Keratinocyte (primary cell): Measurements from ENCODE around the gene LDB2. TPM values are rescaled to one million over a fixed set of nuclear protein-coding genes. Genes with fewer than 3 reads are reported as not detected.

Experiments used
- DNase-seq: peaks from one replicate; pipeline ENCODE4 v3.0.0-alpha.2; 2011; ENCODE audit warnings: low read depth, missing footprints, low spot score
- FAIRE-seq: peaks from 2 replicates; lab custom pipeline; 2011; peaks lifted over from hg19 to GRCh38; lab: Jason Lieb, UNC
- H2AFZ ChIP-seq: 2 replicates; pipeline ENCODE4 v1.6.0; 2012; ENCODE audit warnings: low read length, control low read depth, inconsistent platforms; ENCODE audit not compliant: control insufficient read depth
- H3K27ac ChIP-seq: 2 replicates; pipeline ENCODE4 v1.5.1; 2011; ENCODE audit warnings: low read length; ENCODE audit not compliant: control insufficient read depth, insufficient read depth
- H3K27me3 ChIP-seq: 3 replicates; pipeline ENCODE4 v1.6.0; 2011; ENCODE audit warnings: low read length; ENCODE audit not compliant: control insufficient read depth, insufficient read depth; ENCODE audit errors: extremely low read depth
- H3K36me3 ChIP-seq, 2 experiments: 2 replicates in 1 of 2; 3 replicates in 1 of 2; pipeline ENCODE4 v1.5.1; 2011; ENCODE audit warnings: low read length in 2 of 2, mild to moderate bottlenecking in 1 of 2; ENCODE audit not compliant: control insufficient read depth in 2 of 2, insufficient read depth in 2 of 2; ENCODE audit errors: extremely low read depth in 1 of 2
- H3K4me1 ChIP-seq: 3 replicates; pipeline ENCODE4 v1.5.1; 2011; ENCODE audit warnings: low read length; ENCODE audit not compliant: control insufficient read depth, insufficient read depth; ENCODE audit errors: extremely low read depth
- H3K4me2 ChIP-seq: 3 replicates; pipeline ENCODE4 v1.6.0; 2011; ENCODE audit warnings: low read depth, low read length; ENCODE audit not compliant: control insufficient read depth, insufficient read depth; ENCODE audit errors: extremely low read depth
- H3K4me3 ChIP-seq, 3 experiments: fragments of 200-600 bp in 1 of 3; sonication (generic) in 1 of 3; 2 replicates in 2 of 3; 3 replicates in 1 of 3; pipeline ENCODE4 v1.5.1; 2011 to 2016; ENCODE audit warnings: low read length in 3 of 3, mild to moderate bottlenecking in 3 of 3, control low read depth in 2 of 3, inconsistent platforms in 1 of 3, low read depth in 1 of 3, mixed read lengths in 1 of 3, mixed run types in 1 of 3, moderate library complexity in 1 of 3; ENCODE audit not compliant: control insufficient read depth in 2 of 3, insufficient read depth in 2 of 3; ENCODE audit errors: extremely low read depth in 1 of 3
- H3K79me2 ChIP-seq: 2 replicates; pipeline ENCODE4 v1.6.0; 2012; ENCODE audit warnings: low read length; ENCODE audit not compliant: control insufficient read depth, insufficient read depth
- H3K9ac ChIP-seq: 3 replicates; pipeline ENCODE4 v1.6.0; 2011; ENCODE audit warnings: low read length; ENCODE audit not compliant: control insufficient read depth, insufficient read depth; ENCODE audit errors: extremely low read depth
- H3K9me1 ChIP-seq: 3 replicates; pipeline ENCODE4 v1.6.0; 2011; ENCODE audit warnings: low read length; ENCODE audit not compliant: control insufficient read depth, insufficient read depth; ENCODE audit errors: extremely low read depth
- H3K9me3 ChIP-seq: 2 replicates; pipeline ENCODE4 v1.5.1; 2012; ENCODE audit warnings: low read depth, low read length; ENCODE audit not compliant: control insufficient read depth
- H4K20me1 ChIP-seq: 3 replicates; pipeline ENCODE4 v1.6.0; 2011; ENCODE audit warnings: low read length; ENCODE audit not compliant: control insufficient read depth, insufficient read depth; ENCODE audit errors: extremely low read depth
- EZH2 ChIP-seq: IDR thresholded peaks from one replicate; pipeline ENCODE4 v1.6.1; 2012; ENCODE audit warnings: inconsistent platforms, mild to moderate bottlenecking, low read length, moderate library complexity
- dilution Hi-C: fragments of 300-500 bp; cut with MboI; formaldehyde crosslinking; loops from one replicate; pipeline ENCODE4 v1.7.0; 2020; ENCODE audit warnings: low sequenced_read_pairs; ENCODE audit not compliant: extremely low pct_ligation_motif_present
- polyA plus RNA-seq, 5 experiments: library from polyadenylated mRNA; depleted of rRNA in 3 of 5; stranded (reverse) in 3 of 5; stranded (forward) in 1 of 5; unstranded in 1 of 5; fragments of >200 nt; gene quantifications; 1 replicate in 1 of 5; 2 replicates in 3 of 5; 3 replicates in 1 of 5; pipeline versions ENCODE4 v1.2.1 to v1.2.3, GENCODE V29; 2011 to 2012; ENCODE audit warnings: missing spikeins in 2 of 5, low read depth in 1 of 5, low replicate concordance in 1 of 5
- TF ChIP-seq, protein P1 (sequence below), 3 experiments: IDR thresholded peaks in 1 of 3; conservative IDR thresholded peaks in 1 of 3; optimal IDR thresholded peaks in 1 of 3; 2 replicates in 2 of 3; 3 replicates in 1 of 3; pipeline versions ENCODE3 to v1.5.1; 2011; ENCODE audit warnings: low read length in 3 of 3, mild to moderate bottlenecking in 3 of 3, moderate library complexity in 2 of 3, control low read depth in 1 of 3, inconsistent platforms in 1 of 3; ENCODE audit not compliant: insufficient read depth in 2 of 3; ENCODE audit errors: extremely low read depth in 1 of 3

The LDB2 gene
- polyA plus RNA-seq, 1 donor (not counting 4 experiments of a cell fraction or from before 2014, with no cell fraction given): not detected

DNA sequence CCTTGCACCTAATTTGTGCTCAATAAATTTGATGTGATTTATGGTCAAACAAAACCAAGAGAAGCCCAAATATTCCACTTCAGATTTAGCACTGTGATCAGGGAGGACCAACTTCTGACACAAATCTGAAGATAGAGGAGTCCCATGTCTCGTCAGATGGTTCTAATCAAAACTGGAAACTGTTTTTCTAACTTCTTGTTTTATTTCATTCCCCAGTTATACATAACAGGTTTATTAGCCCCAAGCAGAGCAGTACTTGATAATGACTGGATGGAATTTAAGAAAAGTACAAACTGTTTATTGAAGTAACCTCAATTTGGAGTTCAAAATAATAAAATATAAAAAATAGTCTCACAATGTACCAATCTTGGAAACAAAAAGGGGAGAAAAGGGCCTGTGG lies 310.3 kb downstream of the LDB2 start:
- dilution Hi-C loops: no loop called here
- Histone ChIP-seq H2AFZ (no peak overlapping the region), H3K9me3 (peaks cover 5% of the 10 kb centered on the region), H3K36me3 (no peaks in the 10 kb centered on the region), H3K27ac (no peak overlapping the region), H3K4me2 (no peak overlapping the region), H3K4me1 (no peaks in the 10 kb centered on the region), H4K20me1 (no peaks in the 10 kb centered on the region), H3K9ac (no peak overlapping the region), H3K79me2 (no peaks in the 10 kb centered on the region), H3K27me3 (no peaks in the 10 kb centered on the region), H3K9me1 (no peaks in the 10 kb centered on the region), H3K4me3 (no peak overlapping the region)
- TF ChIP-seq, protein P1, sequence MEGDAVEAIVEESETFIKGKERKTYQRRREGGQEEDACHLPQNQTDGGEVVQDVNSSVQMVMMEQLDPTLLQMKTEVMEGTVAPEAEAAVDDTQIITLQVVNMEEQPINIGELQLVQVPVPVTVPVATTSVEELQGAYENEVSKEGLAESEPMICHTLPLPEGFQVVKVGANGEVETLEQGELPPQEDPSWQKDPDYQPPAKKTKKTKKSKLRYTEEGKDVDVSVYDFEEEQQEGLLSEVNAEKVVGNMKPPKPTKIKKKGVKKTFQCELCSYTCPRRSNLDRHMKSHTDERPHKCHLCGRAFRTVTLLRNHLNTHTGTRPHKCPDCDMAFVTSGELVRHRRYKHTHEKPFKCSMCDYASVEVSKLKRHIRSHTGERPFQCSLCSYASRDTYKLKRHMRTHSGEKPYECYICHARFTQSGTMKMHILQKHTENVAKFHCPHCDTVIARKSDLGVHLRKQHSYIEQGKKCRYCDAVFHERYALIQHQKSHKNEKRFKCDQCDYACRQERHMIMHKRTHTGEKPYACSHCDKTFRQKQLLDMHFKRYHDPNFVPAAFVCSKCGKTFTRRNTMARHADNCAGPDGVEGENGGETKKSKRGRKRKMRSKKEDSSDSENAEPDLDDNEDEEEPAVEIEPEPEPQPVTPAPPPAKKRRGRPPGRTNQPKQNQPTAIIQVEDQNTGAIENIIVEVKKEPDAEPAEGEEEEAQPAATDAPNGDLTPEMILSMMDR (optimal IDR thresholded peaks at IDR 0.05 in 1 of 3, IDR thresholded peaks at IDR 0.05 in 1 of 3, conservative IDR thresholded peaks at IDR 0.05 in 1 of 3; ENCODE audit: extremely low read depth in 1 of 3, insufficient read depth in 2 of 3, low read length in 3 of 3): no peak
- no peak for TF ChIP-seq EZH2
- FAIRE-seq (no peak), DNase-seq (no peak)

DNA sequence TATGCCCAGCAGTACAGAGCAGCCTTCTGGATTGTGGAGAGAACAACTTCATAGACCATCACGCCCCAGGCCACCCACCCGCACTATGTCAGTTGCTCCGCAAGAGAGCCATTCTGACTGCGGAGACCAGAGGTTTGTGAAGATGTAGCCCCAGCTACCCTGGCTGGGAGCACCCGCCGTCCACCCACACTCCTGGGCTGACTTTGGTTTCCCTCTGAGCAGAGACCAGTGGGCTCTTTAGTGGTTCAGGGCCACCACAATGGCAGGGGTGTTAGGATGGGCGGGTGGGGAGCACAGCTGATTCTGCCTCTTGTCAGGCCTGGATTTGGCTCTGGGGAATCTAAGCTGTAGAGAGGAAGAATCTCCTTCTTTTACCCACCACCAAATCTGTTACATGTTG lies 313.4 kb downstream of the LDB2 start:
- no peak overlapping the region for H3K27ac ChIP-seq
- H3K79me2 ChIP-seq: no peaks in the 10 kb centered on the region
- H3K9ac ChIP-seq: no peak overlapping the region
- TF ChIP-seq, protein P1 (optimal IDR thresholded peaks at IDR 0.05 in 1 of 3, IDR thresholded peaks at IDR 0.05 in 1 of 3, conservative IDR thresholded peaks at IDR 0.05 in 1 of 3; ENCODE audit: extremely low read depth in 1 of 3, insufficient read depth in 2 of 3, low read length in 3 of 3): no peak
- TF ChIP-seq EZH2: no peak
- no peaks in the 10 kb centered on the region for H3K4me1 ChIP-seq
- no peak overlapping the region for H2AFZ ChIP-seq
- DNase-seq: no peak
- peaks cover 6% of the 10 kb centered on the region for H3K9me3 ChIP-seq
- H3K4me3 ChIP-seq: no peak overlapping the region
- H3K36me3 ChIP-seq: no peaks in the 10 kb centered on the region
- H4K20me1 ChIP-seq: no peaks in the 10 kb centered on the region
- H3K27me3 ChIP-seq: no peaks in the 10 kb centered on the region
- FAIRE-seq: no peak
- H3K9me1 ChIP-seq: no peaks in the 10 kb centered on the region
- dilution Hi-C loops: no loop called here
- H3K4me2 ChIP-seq: no peak overlapping the region
